GM12878 (cell line): ENCODE measurements around the gene KLHDC8A. TPM values are rescaled to one million over a fixed set of nuclear protein-coding genes. Genes with fewer than 3 reads are reported as not detected.

Experiments used
- ATAC-seq: fragments of 200-7000 bp; cut with Tn5 transposase; 3 replicates; pipeline ENCODE4 v1.9.1; 2020; ENCODE audit warnings: mild to moderate bottlenecking, moderate library complexity
- BruUV-seq: library from RNA; stranded (reverse); fragments of 400-500 nt; replicated peaks from 2 replicates; lab custom pipeline; 2021; lab: Mats Ljungman, UMichigan
- CTCF ChIA-PET: fragments of 300-600 bp; sonication (Branson Sonifier 250); formaldehyde crosslinking; extraction: SDS; loops from one replicate; lab custom pipeline; 2021; ENCODE audit warnings: inconsistent platforms; lab: Yijun Ruan, JAX
- POLR2A ChIA-PET: fragments of 350-600 bp; formaldehyde crosslinking; extraction: SDS; loops from one replicate; lab custom pipeline; 2021; ENCODE audit warnings: inconsistent platforms; lab: Charles Lee
- RAD21 ChIA-PET: fragments of 300-600 bp; sonication (Branson Sonifier 250); formaldehyde crosslinking; loops from one replicate; lab custom pipeline; 2023; ENCODE audit warnings: antibody characterized with exemption; ENCODE audit not compliant: unreplicated experiment; lab: Charles Lee
- SMC1A ChIA-PET: fragments of 300-600 bp; sonication (Branson Sonifier 250); formaldehyde crosslinking; loops from one replicate; lab custom pipeline; 2023; ENCODE audit not compliant: unreplicated experiment, uncharacterized antibody; lab: Charles Lee
- DNase-seq: peaks from one replicate; pipeline ENCODE4 v3.0.0-alpha.2; 2011; ENCODE audit warnings: low read depth, low spot score
- FAIRE-seq: peaks from 3 replicates; lab custom pipeline; 2011; peaks lifted over from hg19 to GRCh38; lab: Jason Lieb, UNC
- H2AFZ ChIP-seq: 2 replicates; pipeline ENCODE4 v1.6.0; 2011; ENCODE audit warnings: low read depth, low read length, control low read depth; ENCODE audit not compliant: control insufficient read depth
- H3K27ac ChIP-seq: 2 replicates; pipeline ENCODE4 v1.5.1; 2011; ENCODE audit warnings: control low read depth; ENCODE audit not compliant: control insufficient read depth, insufficient read depth
- H3K27me3 ChIP-seq, 2 experiments: replicated peaks in 1 of 2; 2 replicates each; pipeline versions ENCODE4 v1.6.0 to v1.6.1; 2011; ENCODE audit warnings: low read length in 1 of 2; ENCODE audit not compliant: control insufficient read depth in 2 of 2, insufficient read depth in 2 of 2
- H3K36me3 ChIP-seq, 2 experiments: 2 replicates each; pipeline ENCODE4 v1.5.1; 2011; ENCODE audit warnings: low read length in 1 of 2; ENCODE audit not compliant: control insufficient read depth in 2 of 2, insufficient read depth in 2 of 2
- H3K4me1 ChIP-seq: 2 replicates; pipeline ENCODE4 v1.6.1; 2011; ENCODE audit warnings: mild to moderate bottlenecking, low read length, moderate library complexity, mixed read lengths; ENCODE audit not compliant: control insufficient read depth, insufficient read depth
- H3K4me2 ChIP-seq: 2 replicates; pipeline ENCODE4 v1.6.0; 2011; ENCODE audit warnings: control low read depth; ENCODE audit not compliant: control insufficient read depth, insufficient read depth
- H3K4me3 ChIP-seq: fragments of 200-600 bp; sonication (generic); 2 replicates; pipeline ENCODE4 v1.5.1; 2016
- H3K79me2 ChIP-seq: 2 replicates; pipeline ENCODE4 v1.6.0; 2011; ENCODE audit warnings: low read length; ENCODE audit not compliant: control insufficient read depth, insufficient read depth
- H3K9ac ChIP-seq: 2 replicates; pipeline ENCODE4 v1.8.0; 2011; ENCODE audit warnings: low read length, control low read depth, mixed read lengths; ENCODE audit not compliant: control insufficient read depth, insufficient read depth
- H3K9me3 ChIP-seq: replicated peaks from 3 replicates; pipeline ENCODE4 v1.5.1; 2011; ENCODE audit warnings: mild to moderate bottlenecking, low read length; ENCODE audit not compliant: control insufficient read depth, insufficient read depth
- H4K20me1 ChIP-seq: 2 replicates; pipeline ENCODE4 v1.6.0; 2011; ENCODE audit not compliant: control insufficient read depth, insufficient read depth
- BRCA1 ChIP-seq: IDR thresholded peaks from 2 replicates; pipeline ENCODE4 v1.6.1; 2011; ENCODE audit warnings: low read depth, low read length, improper control_type of control experiment
- PRDM15 ChIP-seq: fragments of 450-650 bp; formaldehyde crosslinking; IDR thresholded peaks from 2 replicates; pipeline ENCODE4 v1.4.0; 2020; ENCODE audit warnings: mild to moderate bottlenecking, moderate library complexity
- SREBF1 ChIP-seq: IDR thresholded peaks from 2 replicates; pipeline ENCODE4 v1.6.1; 2012; ENCODE audit warnings: mild to moderate bottlenecking, low read length
- SUZ12 ChIP-seq: fragments of 200-600 bp; sonication (generic); IDR thresholded peaks from one replicate; pipeline ENCODE4 v1.6.1; 2018; ENCODE audit warnings: antibody characterized with exemption, mild to moderate bottlenecking; ENCODE audit not compliant: unreplicated experiment
- USF2 ChIP-seq: IDR thresholded peaks from 2 replicates; pipeline ENCODE4 v1.6.1; 2011; ENCODE audit warnings: low read depth, low read length, improper control_type of control experiment, borderline replicate concordance
- WGBS: methylation state at CpG from one replicate; pipeline ENCODE4 v1.1.6; 2016; ENCODE audit warnings: low lambda C conversion rate; ENCODE audit not compliant: insufficient replicate concordance, insufficient coverage; ENCODE audit errors: missing lambda C conversion rate; 5-methylcytosine and 5-hydroxymethylcytosine counted together
- in situ Hi-C: fragments of 300-500 bp; cut with MboI; formaldehyde crosslinking; loops from 9 replicates; pipeline ENCODE4 v1.14.3; 2018; ENCODE audit warnings: mixed read lengths
- intact Hi-C: fragments of 100-400 bp; cut with micrococcal nuclease; formaldehyde crosslinking; loops from one replicate; pipeline ENCODE4 v1.14.2; 2022; ENCODE audit not compliant: unreplicated experiment
- polyA plus RNA-seq, 11 experiments: library from polyadenylated mRNA; depleted of rRNA in 4 of 11; unstranded in 6 of 11; stranded (reverse) in 5 of 11; fragments of >200 nt; fragmentation: Nextera tagmentation in 4 of 11; fragmentation: Illumina TruSeq in 1 of 11; extraction: Ambion mirVana in 4 of 11; extraction: Trizol in 1 of 11; gene quantifications; 1 replicate in 1 of 11; 2 replicates in 10 of 11; pipeline versions ENCODE4 v1.2.1 to v1.2.3, GENCODE V29; 2011 to 2016; ENCODE audit warnings: inconsistent platforms in 2 of 11, missing spikeins in 2 of 11, low read depth in 1 of 11
- total RNA-seq, 4 experiments: library from RNA; depleted of rRNA in 3 of 4; stranded (reverse); fragments of >200 nt in 3 of 4; fragmentation: Illumina TruSeq in 1 of 4; extraction: Trizol in 1 of 4; gene quantifications; 2 replicates each; pipeline versions ENCODE4 v1.2.1 to v1.2.3, GENCODE V29; 2013 to 2021

KLHDC8A gene
- total and polyA plus RNA-seq, 10 of the 15 experiments (the other 5 are each of a cell fraction or from before 2014, with no cell fraction given) = not detected

- TF ChIP-seq PRDM15 = no peak
- TF ChIP-seq SUZ12 = no peak
- no peak for TF ChIP-seq SREBF1
- TF ChIP-seq USF2 = no peak
Observed at GRCh38 chr1:205369701-205370123, 13.0 kb upstream of the KLHDC8A start (continued).

GRCh38 chr1:205368478-205368877, 11.8 kb upstream of the KLHDC8A start:
- CTCF ChIA-PET = interaction anchor here (2.4 kb wide), 1 partner anchor 15 kb away, joined by 9 read pairs; no protein-coding TSS in a partner anchor
- Histone ChIP-seq H3K4me3 (no peak overlapping the region), H3K9me3 (no peaks in the 10 kb centered on the region), H3K4me1 (no peaks in the 10 kb centered on the region), H4K20me1 (no peaks in the 10 kb centered on the region), H3K36me3 (no peaks in the 10 kb centered on the region), H3K4me2 (no peak overlapping the region), H2AFZ (no peak overlapping the region), H3K27me3 (peaks cover 3 to 5% of the 10 kb centered on the region in 2 experiments; a peak in 2 of 4 replicates), H3K27ac (no peak overlapping the region), H3K9ac (no peak overlapping the region), H3K79me2 (no peaks in the 10 kb centered on the region)
- in situ Hi-C loops (no loop called here), intact Hi-C loops (no loop called here)
- no peak for DNase-seq
- POLR2A ChIA-PET = interaction anchor here (0.7 kb wide), 1 partner anchor 345 kb away, joined by 3 read pairs; no protein-coding TSS in a partner anchor
- SMC1A ChIA-PET = no interaction called here
- no peak for FAIRE-seq
- BruUV-seq = no TSS peak
- no peak for TF ChIP-seq BRCA1
- 48% methylated on average over 6 of the region's 6 CpGs for WGBS
- ATAC-seq = no peak
- RAD21 ChIA-PET = no interaction called here
